Pancreas (tissue), 10 donors: ENCODE measurements around the gene FHOD1. TPM values are rescaled to one million over a fixed set of nuclear protein-coding genes. Genes with fewer than 3 reads are reported as not detected.

Experiments used
- ATAC-seq, 4 donors: fragments of 200-7000 bp; cut with Tn5 transposase; one replicate each; pipeline versions ENCODE4 v1.8.0 to v1.9.1; 2020; ENCODE audit warnings: mild to moderate bottlenecking in 4 of 4, moderate library complexity in 4 of 4
- DNase-seq, 6 donors: peaks; one replicate each; pipeline ENCODE4 v3.0.0-alpha.2; 2020
- FAIRE-seq: peaks from 2 replicates; lab custom pipeline; 2012; peaks lifted over from hg19 to GRCh38; lab: Jason Lieb, UNC
- H3K27ac ChIP-seq, 4 donors: fragments of 200-600 bp; sonication (generic); 1 replicate in 3 of 4; 2 replicates in 1 of 4; pipeline versions ENCODE4 v1.5.0 to v1.8.0; 2020
- H3K27me3 ChIP-seq, 4 donors: fragments of 200-600 bp; one replicate each; pipeline ENCODE4 v1.8.0; 2021
- H3K36me3 ChIP-seq, 3 donors: fragments of 200-600 bp; sonication (generic) in 1 of 3; one replicate each; pipeline versions ENCODE4 v1.5.0 to v1.8.0; 2020 to 2021
- H3K4me1 ChIP-seq, 3 donors: fragments of 200-600 bp; one replicate each; pipeline ENCODE4 v1.8.0; 2021
- H3K4me3 ChIP-seq, 4 donors: fragments of 200-600 bp; sonication (generic) in 2 of 4; one replicate each; pipeline versions ENCODE4 v1.5.0 to v1.8.0; 2020 to 2021
- H3K9me3 ChIP-seq, 4 donors: fragments of 200-600 bp; one replicate each; pipeline ENCODE4 v1.8.0; 2021
- WGBS, 2 donors: extraction: QIAGEN DNeasy Blood & Tissue Kit; methylation state at CpG; one replicate each; pipeline ENCODE4 v1.1.7; 2013; 5-methylcytosine and 5-hydroxymethylcytosine counted together
- intact Hi-C, 3 donors: fragments of 100-400 bp; cut with DNase I; formaldehyde crosslinking; loops; one replicate each; pipeline versions ENCODE4 v1.11.1 to v1.14.2; 2022
- polyA plus RNA-seq, 2 donors: library from polyadenylated mRNA; stranded (reverse); fragments of 200-250 nt; gene quantifications; one replicate each; pipeline ENCODE4 v1.2.3, GENCODE V29; 2013
- total RNA-seq, 6 donors: library from RNA; stranded (reverse); fragmentation: NEBNext Ultra II Directional in 4 of 6; extraction: Animal tissue kit (Norgen Biotek cat#: 25700) in 4 of 6; gene quantifications; one replicate each; pipeline versions ENCODE4 v1.2.1 to v1.2.4, GENCODE V29; 2021 to 2023
- TF ChIP-seq, protein P1 (sequence below), 4 donors: fragments of 200-600 bp; sonication (generic) in 3 of 4; IDR thresholded peaks; one replicate each; pipeline versions ENCODE4 v1.5.0 to v1.8.0; 2021; ENCODE audit warnings: antibody characterized with exemption in 4 of 4
- donor health status: healthy with polysubstance abuse.
- donor health status: DM: no; HTN: no; CAD: no; lungs with moderate emphysema.
- donor health status: DM: no; HTN: no; CAD: no.
- donor health status: control.
- donor health status: control.
- donor health status: Bipolar disorder and iron deficiency.
- donor health status: DM: yes; HTN: yes; CAD: no.
- donor health status: DM: no; HTN: no; CAD: no.
- donor health status: DM: no; HTN: no; CAD: no.
- donor health status: DM: yes; HTN: yes; CAD: no.

The FHOD1 gene
- total and polyA plus RNA-seq, 8 donors, result 7.8 to 41.2 (median 11.3) TPM

DNA sequence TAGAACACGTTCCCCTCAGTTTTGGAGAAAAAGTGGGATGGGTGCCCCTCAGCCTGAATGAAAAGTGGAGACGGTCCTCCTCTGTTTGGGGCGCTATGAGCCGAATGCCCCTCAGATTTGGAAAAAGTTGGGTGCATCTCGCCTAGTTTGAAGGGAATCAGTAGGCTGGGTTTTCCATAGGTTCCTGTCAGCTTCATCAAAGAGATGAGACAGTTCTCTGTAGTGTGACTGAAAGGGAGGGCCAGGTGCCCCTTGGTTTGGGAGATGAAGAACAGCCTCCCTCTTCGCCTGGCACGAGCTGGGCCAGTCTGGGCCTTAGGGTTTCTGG lies 756 bp upstream of the FHOD1 start:
- Histone ChIP-seq H3K4me1 (peaks cover 0 to 18% (median 8%) of the 10 kb centered on the region in 3 donors), H3K27me3 (no peaks in the 10 kb centered on the region), H3K27ac (no peak overlapping the region), H3K9me3 (no peaks in the 10 kb centered on the region), H3K4me3 (peak overlapping the region in 2 of 4 donors; percentile 37 to 97), H3K36me3 (no peaks in the 10 kb centered on the region)
- FAIRE-seq (no peak), ATAC-seq (no peak), DNase-seq (peak in 1 of 6 donors; percentile 15)
- TF ChIP-seq, protein P1, sequence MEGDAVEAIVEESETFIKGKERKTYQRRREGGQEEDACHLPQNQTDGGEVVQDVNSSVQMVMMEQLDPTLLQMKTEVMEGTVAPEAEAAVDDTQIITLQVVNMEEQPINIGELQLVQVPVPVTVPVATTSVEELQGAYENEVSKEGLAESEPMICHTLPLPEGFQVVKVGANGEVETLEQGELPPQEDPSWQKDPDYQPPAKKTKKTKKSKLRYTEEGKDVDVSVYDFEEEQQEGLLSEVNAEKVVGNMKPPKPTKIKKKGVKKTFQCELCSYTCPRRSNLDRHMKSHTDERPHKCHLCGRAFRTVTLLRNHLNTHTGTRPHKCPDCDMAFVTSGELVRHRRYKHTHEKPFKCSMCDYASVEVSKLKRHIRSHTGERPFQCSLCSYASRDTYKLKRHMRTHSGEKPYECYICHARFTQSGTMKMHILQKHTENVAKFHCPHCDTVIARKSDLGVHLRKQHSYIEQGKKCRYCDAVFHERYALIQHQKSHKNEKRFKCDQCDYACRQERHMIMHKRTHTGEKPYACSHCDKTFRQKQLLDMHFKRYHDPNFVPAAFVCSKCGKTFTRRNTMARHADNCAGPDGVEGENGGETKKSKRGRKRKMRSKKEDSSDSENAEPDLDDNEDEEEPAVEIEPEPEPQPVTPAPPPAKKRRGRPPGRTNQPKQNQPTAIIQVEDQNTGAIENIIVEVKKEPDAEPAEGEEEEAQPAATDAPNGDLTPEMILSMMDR (IDR thresholded peaks at IDR 0.05), result no peak
- intact Hi-C loops, result no loop called here
- WGBS, 2 donors, result 4 to 10% methylated on average over 7 of the region's 7 CpGs

- Histone ChIP-seq H3K4me3 (peak overlapping the region; percentile 47 to 97 (median 69)), H3K27me3 (no peaks in the 10 kb centered on the region), H3K27ac (peak overlapping the region; percentile 82 to 90 (median 86)), H3K4me1 (peaks cover 0 to 18% (median 8%) of the 10 kb centered on the region in 3 donors), H3K36me3 (no peaks in the 10 kb centered on the region), H3K9me3 (no peaks in the 10 kb centered on the region)
- FAIRE-seq, result no peak
- peak; percentile 83 to 87 (median 86) for ATAC-seq
- TF ChIP-seq, protein P1 (IDR thresholded peaks at IDR 0.05), result no peak
- peak; percentile 91 to 98 (median 94) for DNase-seq
- WGBS, 2 donors, result 0 to 1% methylated on average over 22 to 26 of the region's 26 CpGs
- intact Hi-C loops, result no loop called here
These were observed 507 bp downstream of the FHOD1 start for GRCh38 chr16:67246756-67247191.

- Histone ChIP-seq H3K27me3 (no peaks in the 10 kb centered on the region), H3K9me3 (no peaks in the 10 kb centered on the region), H3K4me3 (peak overlapping the region; percentile 47 to 97 (median 69)), H3K4me1 (peaks cover 0 to 22% (median 8%) of the 10 kb centered on the region in 3 donors), H3K36me3 (no peaks in the 10 kb centered on the region), H3K27ac (peak overlapping the region; percentile 82 to 90 (median 86))
- intact Hi-C loops, result no loop called here
- FAIRE-seq (no peak), ATAC-seq (peak; percentile 27 to 52 (median 44)), DNase-seq (peak; percentile 73 to 85 (median 78))
- TF ChIP-seq, protein P1 (IDR thresholded peaks at IDR 0.05), result no peak
- WGBS, 2 donors, result 1% methylated on average over 35 to 48 of the region's 48 CpGs
These were observed 1.1 kb downstream of the FHOD1 start for GRCh38 chr16:67246081-67246755.

GRCh38 chr16:67245674-67246080 lies 1.6 kb downstream of the FHOD1 start:
- Histone ChIP-seq H3K27me3 (no peaks in the 10 kb centered on the region), H3K36me3 (no peaks in the 10 kb centered on the region), H3K9me3 (no peaks in the 10 kb centered on the region), H3K27ac (peak overlapping the region; percentile 82 to 90 (median 86)), H3K4me3 (peak overlapping the region; percentile 47 to 97 (median 69)), H3K4me1 (peaks cover 0 to 27% (median 11%) of the 10 kb centered on the region in 3 donors)
- intact Hi-C loops, result no loop called here
- TF ChIP-seq, protein P1 (IDR thresholded peaks at IDR 0.05), result no peak
- FAIRE-seq (no peak), DNase-seq (no peak), ATAC-seq (no peak)
- WGBS, 2 donors, result 13 to 14% methylated on average over 8 of the region's 8 CpGs

DNA sequence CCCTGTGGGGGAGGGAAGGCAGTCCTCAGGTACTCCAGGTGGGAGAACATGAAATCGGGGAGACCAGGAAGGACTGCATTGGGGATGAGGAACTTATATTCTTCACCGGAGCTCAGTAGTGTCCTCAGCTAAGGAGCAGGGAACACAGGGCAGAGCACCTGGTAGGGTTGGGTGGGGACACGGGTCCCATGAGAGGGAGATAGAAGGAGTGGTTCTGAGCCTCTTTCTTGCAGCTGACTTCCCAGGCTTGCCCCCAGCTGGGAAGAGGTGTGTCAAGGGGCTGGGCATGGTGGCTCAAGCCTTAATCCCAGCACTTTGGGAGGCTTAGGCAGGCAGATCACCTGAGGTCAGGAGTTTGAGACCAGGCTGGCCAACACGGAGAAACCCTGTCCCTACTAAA lies 2.1 kb downstream of the FHOD1 start:
- Histone ChIP-seq H3K27ac (peak overlapping the region in 2 of 4 donors; percentile 82 to 90), H3K27me3 (no peaks in the 10 kb centered on the region), H3K36me3 (no peaks in the 10 kb centered on the region), H3K4me3 (peak overlapping the region in 1 of 4 donors; percentile 97), H3K4me1 (peaks cover 0 to 30% (median 11%) of the 10 kb centered on the region in 3 donors), H3K9me3 (no peaks in the 10 kb centered on the region)
- 82 to 88% methylated on average over 4 of the region's 4 CpGs for WGBS, 2 donors
- DNase-seq, result peak in 1 of 6 donors; percentile 17
- no peak for FAIRE-seq
- TF ChIP-seq, protein P1 (IDR thresholded peaks at IDR 0.05), result no peak
- intact Hi-C loops, result no loop called here
- no peak for ATAC-seq
